ENCODE results near the gene TRPM2. TPM values are rescaled to one million over a fixed set of nuclear protein-coding genes. Genes with fewer than 3 reads are reported as not detected.

Gene TRPM2
- total and polyA plus RNA-seq, 2 donors (not counting 1 experiment from before 2014, with no cell fraction given): not detected

DNA sequence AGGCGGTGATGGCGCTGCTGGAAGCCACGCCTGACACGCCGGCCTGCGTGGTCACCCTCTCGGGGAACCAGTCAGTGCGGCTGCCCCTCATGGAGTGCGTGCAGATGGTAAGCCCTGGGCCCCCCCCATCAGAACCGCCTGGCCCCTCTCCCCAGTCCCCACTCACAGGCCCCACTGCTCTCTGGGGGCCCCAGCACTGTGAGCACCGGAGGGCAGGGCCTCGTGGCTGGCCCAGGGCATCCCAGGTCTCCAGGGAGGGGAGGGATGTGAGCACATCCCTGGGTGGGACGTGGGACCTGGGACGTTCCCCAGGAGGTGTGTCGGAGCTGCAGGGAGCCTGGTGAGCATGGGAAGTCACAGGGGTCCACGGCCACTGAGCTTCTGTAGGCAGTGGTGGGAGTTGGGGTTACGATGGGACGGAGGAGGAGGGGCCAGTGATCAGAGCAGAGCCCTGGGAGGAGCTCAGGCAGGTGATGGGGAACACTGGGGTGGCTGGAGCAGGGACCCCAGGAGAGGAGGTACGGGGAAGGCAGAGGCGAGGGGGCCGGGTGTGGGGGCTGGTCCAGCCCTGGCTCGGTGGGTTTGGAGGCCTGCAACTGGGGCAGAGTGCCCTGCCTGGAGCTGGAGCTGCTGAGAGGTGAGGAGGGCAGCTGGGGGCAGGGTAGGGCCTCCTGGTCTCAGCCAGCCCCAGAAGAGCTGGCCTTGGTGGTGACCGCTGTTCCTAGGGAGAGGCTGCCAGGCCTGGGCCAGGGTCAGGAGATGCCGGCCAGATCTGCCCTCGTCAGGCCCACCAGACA lies 34.7 kb upstream of the TRPM2 start:
- no peaks in the 10 kb centered on the region for H3K27me3 ChIP-seq (ENCODE audit: control insufficient read depth, insufficient read depth, low read length)
- no peaks in the 10 kb centered on the region for H3K9me3 ChIP-seq (ENCODE audit: control insufficient read depth, insufficient read depth, low read depth, low read length)
- no peak overlapping the region for H3K27ac ChIP-seq (ENCODE audit: insufficient read depth, low read length)
- H3K79me2 ChIP-seq (ENCODE audit: control insufficient read depth, insufficient read depth, low read length): no peaks in the 10 kb centered on the region
- no peaks in the 10 kb centered on the region for H4K20me1 ChIP-seq (ENCODE audit: control insufficient read depth, extremely low read depth, insufficient read depth, low read length)
- TF ChIP-seq CTCF (conservative IDR thresholded peaks at IDR 0.05 in 1 of 2, IDR thresholded peaks at IDR 0.05 in 1 of 2; ENCODE audit: low read depth in 1 of 2, low read length in 2 of 2): no peak
- TF ChIP-seq EZH2 (IDR thresholded peaks at IDR 0.05; ENCODE audit: low read length, missing control alignments): no peak
- H2AFZ ChIP-seq (ENCODE audit: low read length): no peak overlapping the region
- peaks cover 17% of the 10 kb centered on the region for H3K36me3 ChIP-seq (ENCODE audit: control insufficient read depth, insufficient read depth, low read length)
- DNase-seq (ENCODE audit: low read depth in 2 of 2): no peak
- H3K9ac ChIP-seq (ENCODE audit: insufficient read depth, low read length): no peak overlapping the region
- H3K4me1 ChIP-seq (ENCODE audit: control insufficient read depth, extremely low read depth, insufficient read depth, low read length): no peaks in the 10 kb centered on the region
- no peak overlapping the region for H3K4me3 ChIP-seq (replicated peaks in 1 of 4; ENCODE audit: control extremely low read depth in 1 of 4, insufficient read depth in 1 of 4, low read depth in 3 of 4, low read length in 4 of 4)
- no peak overlapping the region for H3K4me2 ChIP-seq (ENCODE audit: extremely low read depth, insufficient read depth, low read length)

DNA sequence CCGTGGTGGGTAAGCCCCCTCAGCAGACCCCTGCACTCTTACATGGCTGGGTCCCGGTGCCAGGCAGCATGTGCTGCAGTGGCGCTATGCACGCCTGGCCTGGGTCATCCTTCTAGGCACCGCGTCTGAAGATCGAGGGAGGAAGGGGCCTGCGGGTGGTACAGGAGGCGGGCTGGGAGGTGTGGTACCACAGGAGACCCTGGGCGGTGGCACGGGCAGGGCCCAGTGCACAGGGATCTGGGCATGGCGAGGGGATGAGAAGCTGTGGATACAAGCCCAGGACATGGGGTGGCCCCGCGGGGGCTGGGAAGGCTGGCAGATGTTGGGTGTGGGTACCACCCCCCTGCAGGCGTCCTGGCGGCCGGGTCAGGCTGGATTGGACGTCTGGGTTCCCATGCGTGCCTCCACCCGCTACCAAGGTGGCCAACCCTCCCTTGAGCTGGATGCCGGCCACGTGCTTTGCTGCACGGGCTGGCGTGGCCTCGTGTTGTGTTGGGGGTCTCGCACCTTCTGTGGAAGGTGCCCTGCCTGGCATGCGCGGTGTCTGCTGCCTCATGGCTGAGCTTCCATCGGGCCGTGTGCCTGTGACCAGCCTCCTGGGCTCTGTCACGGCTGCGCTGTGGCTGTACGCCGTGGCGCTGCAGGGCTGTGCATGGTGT lies 33.9 kb upstream of the TRPM2 start:
- Histone ChIP-seq H4K20me1 (ENCODE audit: control insufficient read depth, extremely low read depth, insufficient read depth, low read length) (no peaks in the 10 kb centered on the region), H3K79me2 (ENCODE audit: control insufficient read depth, insufficient read depth, low read length) (no peaks in the 10 kb centered on the region), H3K36me3 (ENCODE audit: control insufficient read depth, insufficient read depth, low read length) (peaks cover 19% of the 10 kb centered on the region), H3K4me3 (replicated peaks in 1 of 4; ENCODE audit: control extremely low read depth in 1 of 4, insufficient read depth in 1 of 4, low read depth in 3 of 4, low read length in 4 of 4) (no peak overlapping the region), H3K27ac (ENCODE audit: insufficient read depth, low read length) (no peak overlapping the region), H3K4me2 (ENCODE audit: extremely low read depth, insufficient read depth, low read length) (no peak overlapping the region), H3K4me1 (ENCODE audit: control insufficient read depth, extremely low read depth, insufficient read depth, low read length) (no peaks in the 10 kb centered on the region), H3K27me3 (ENCODE audit: control insufficient read depth, insufficient read depth, low read length) (no peaks in the 10 kb centered on the region), H2AFZ (ENCODE audit: low read length) (no peak overlapping the region), H3K9ac (ENCODE audit: insufficient read depth, low read length) (no peak overlapping the region), H3K9me3 (ENCODE audit: control insufficient read depth, insufficient read depth, low read depth, low read length) (no peaks in the 10 kb centered on the region)
- TF ChIP-seq CTCF (conservative IDR thresholded peaks at IDR 0.05 in 1 of 2, IDR thresholded peaks at IDR 0.05 in 1 of 2; ENCODE audit: low read depth in 1 of 2, low read length in 2 of 2): no peak
- no peak for TF ChIP-seq EZH2 (IDR thresholded peaks at IDR 0.05; ENCODE audit: low read length, missing control alignments)
- DNase-seq (ENCODE audit: low read depth in 2 of 2): no peak

- Histone ChIP-seq H3K36me3 (ENCODE audit: control insufficient read depth, insufficient read depth, low read length) (peaks cover 22% of the 10 kb centered on the region), H2AFZ (ENCODE audit: low read length) (no peak overlapping the region)
- no peak for DNase-seq (ENCODE audit: low read depth in 2 of 2)
Observed at GRCh38 chr21:44320847-44321246, 32.6 kb upstream of the TRPM2 start.

More at GRCh38 chr21:44320847-44321246, 32.6 kb upstream of the TRPM2 start:
- Histone ChIP-seq H3K4me1 (ENCODE audit: control insufficient read depth, extremely low read depth, insufficient read depth, low read length) (no peaks in the 10 kb centered on the region), H3K4me3 (replicated peaks in 1 of 4; ENCODE audit: control extremely low read depth in 1 of 4, insufficient read depth in 1 of 4, low read depth in 3 of 4, low read length in 4 of 4) (no peak overlapping the region), H3K79me2 (ENCODE audit: control insufficient read depth, insufficient read depth, low read length) (no peaks in the 10 kb centered on the region), H4K20me1 (ENCODE audit: control insufficient read depth, extremely low read depth, insufficient read depth, low read length) (no peaks in the 10 kb centered on the region), H3K9ac (ENCODE audit: insufficient read depth, low read length) (no peak overlapping the region), H3K27me3 (ENCODE audit: control insufficient read depth, insufficient read depth, low read length) (no peaks in the 10 kb centered on the region), H3K4me2 (ENCODE audit: extremely low read depth, insufficient read depth, low read length) (no peak overlapping the region), H3K27ac (ENCODE audit: insufficient read depth, low read length) (no peak overlapping the region), H3K9me3 (ENCODE audit: control insufficient read depth, insufficient read depth, low read depth, low read length) (no peaks in the 10 kb centered on the region)
- TF ChIP-seq CTCF (conservative IDR thresholded peaks at IDR 0.05 in 1 of 2, IDR thresholded peaks at IDR 0.05 in 1 of 2; ENCODE audit: low read depth in 1 of 2, low read length in 2 of 2) (no peak), EZH2 (IDR thresholded peaks at IDR 0.05; ENCODE audit: low read length, missing control alignments) (no peak)
